ENCODE results near the gene MARF1.
"Not testable (repeated sequence)": the region's sequence is repeated elsewhere in the genome, so short reads cannot be mapped to it uniquely, and the experiment has no call there.

Gene MARF1

GRCh38 chr16:15572329-15573001, 70.5 kb downstream of the MARF1 start:
- peak; percentile 21 for DNase-seq (ENCODE audit: low read depth, low spot score)

GRCh38 chr16:15571557-15571956, 71.4 kb downstream of the MARF1 start:
- no peak for DNase-seq (ENCODE audit: low read depth, low spot score)

GRCh38 chr16:15570666-15571065, 72.3 kb downstream of the MARF1 start:
- not testable (repeated sequence) for DNase-seq (ENCODE audit: low read depth, low spot score)

- no peak for DNase-seq (ENCODE audit: low read depth, low spot score)
Measured at GRCh38 chr16:15567823-15568222, 75.1 kb downstream of the MARF1 start.

- DNase-seq (ENCODE audit: low read depth, low spot score), result no peak
Measured at GRCh38 chr16:15566095-15566494, 76.9 kb downstream of the MARF1 start.

GRCh38 chr16:15564604-15565339, 78.2 kb downstream of the MARF1 start:
- DNase-seq (ENCODE audit: low read depth, low spot score), result no peak

- DNase-seq (ENCODE audit: low read depth, low spot score), result no peak
Measured at GRCh38 chr16:15559176-15559575, 83.8 kb downstream of the MARF1 start.

GRCh38 chr16:15557258-15557657, 85.7 kb downstream of the MARF1 start:
- no peak for DNase-seq (ENCODE audit: low read depth, low spot score)

GRCh38 chr16:15556130-15556529, 86.8 kb downstream of the MARF1 start:
- no peak for DNase-seq (ENCODE audit: low read depth, low spot score)

GRCh38 chr16:15553313-15554088, 89.5 kb downstream of the MARF1 start:
- peak; percentile 22 for DNase-seq (ENCODE audit: low read depth, low spot score)

- DNase-seq (ENCODE audit: low read depth, low spot score), result no peak
Measured at GRCh38 chr16:15552507-15552906, 90.4 kb downstream of the MARF1 start.

GRCh38 chr16:15548482-15548891, 94.5 kb downstream of the MARF1 start:
- peak; percentile 25 for DNase-seq (ENCODE audit: low read depth, low spot score)

- DNase-seq (ENCODE audit: low read depth, low spot score), result no peak
Measured at GRCh38 chr16:15547768-15548096, 95.2 kb downstream of the MARF1 start.

GRCh38 chr16:15547072-15547767, 95.7 kb downstream of the MARF1 start:
- not testable (repeated sequence) for DNase-seq (ENCODE audit: low read depth, low spot score)

- no peak for DNase-seq (ENCODE audit: low read depth, low spot score)
Measured at GRCh38 chr16:15545544-15545943, 97.4 kb downstream of the MARF1 start.

- no peak for DNase-seq (ENCODE audit: low read depth, low spot score)
Measured at GRCh38 chr16:15544405-15544804, 98.5 kb downstream of the MARF1 start.

Data from astrocyte of the hippocampus (primary cell).